ENCODE data around the gene MTHFD1. TPM values are rescaled to one million over a fixed set of nuclear protein-coding genes. Genes with fewer than 3 reads are reported as not detected.

MTHFD1 gene
- total RNA-seq, 6 donors from 2014 or later = 16.8 to 59.8 (median 29.6) TPM

GRCh38 chr14:64450255-64450654, 62.1 kb downstream of the MTHFD1 start:
- H3K36me3 ChIP-seq = peaks cover 3 to 69% (median 24%) of the 10 kb centered on the region in 4 donors
- whole genome bisulfite sequencing, 2 donors = 85 to 87% methylated on average over 2 of the region's 2 CpGs

GRCh38 chr14:64454671-64455070, 66.5 kb downstream of the MTHFD1 start:
- 95 to 98% methylated on average over 10 of the region's 10 CpGs for WGBS, 2 donors
- H3K27ac ChIP-seq = no peak overlapping the region
- no peak for TF ChIP-seq CTCF (IDR thresholded peaks at IDR 0.05)
- TF ChIP-seq POLR2AphosphoS5 (IDR thresholded peaks at IDR 0.05) = no peak
- no peak for TF ChIP-seq EP300 (IDR thresholded peaks at IDR 0.05)
- DNase-seq (no peak), ATAC-seq (ENCODE audit: low FRiP score in 2 of 2) (no peak)
- peaks cover 3 to 62% (median 14%) of the 10 kb centered on the region in 4 donors for H3K36me3 ChIP-seq
- H3K9me3 ChIP-seq = no peaks in the 10 kb centered on the region
- H3K27me3 ChIP-seq = no peaks in the 10 kb centered on the region
- no peak overlapping the region for H3K4me3 ChIP-seq
- H3K4me1 ChIP-seq = peaks cover 0 to 3% (median 0%) of the 10 kb centered on the region in 4 donors

More at GRCh38 chr14:64450255-64450654, 62.1 kb downstream of the MTHFD1 start:
- DNase-seq = no peak
- H3K4me3 ChIP-seq = no peak overlapping the region
- ATAC-seq (ENCODE audit: low FRiP score in 2 of 2) = no peak
- H3K9me3 ChIP-seq = no peaks in the 10 kb centered on the region
- no peaks in the 10 kb centered on the region for H3K27me3 ChIP-seq
- no peak overlapping the region for H3K27ac ChIP-seq
- no peak for TF ChIP-seq POLR2A (IDR thresholded peaks at IDR 0.05)
- no peak for TF ChIP-seq CTCF (IDR thresholded peaks at IDR 0.05)
- TF ChIP-seq POLR2AphosphoS5 (IDR thresholded peaks at IDR 0.05) = no peak
- no peaks in the 10 kb centered on the region for H3K4me1 ChIP-seq

- H3K27me3 ChIP-seq = no peaks in the 10 kb centered on the region
- no peak for TF ChIP-seq CTCF (IDR thresholded peaks at IDR 0.05)
- no peak for TF ChIP-seq EP300 (IDR thresholded peaks at IDR 0.05)
- TF ChIP-seq POLR2AphosphoS5 (IDR thresholded peaks at IDR 0.05) = no peak
- TF ChIP-seq POLR2A (IDR thresholded peaks at IDR 0.05) = no peak
- no peak overlapping the region for H3K4me3 ChIP-seq
- no peak overlapping the region for H3K27ac ChIP-seq
- DNase-seq (no peak), ATAC-seq (ENCODE audit: low FRiP score in 2 of 2) (no peak)
- WGBS, 2 donors = 66 to 69% methylated on average over 4 of the region's 4 CpGs
- no peaks in the 10 kb centered on the region for H3K9me3 ChIP-seq
- peaks cover 3 to 18% (median 4%) of the 10 kb centered on the region in 4 donors for H3K36me3 ChIP-seq
- peaks cover 2 to 3% (median 2%) of the 10 kb centered on the region in 4 donors for H3K4me1 ChIP-seq
These were observed 71.4 kb downstream of the MTHFD1 start for GRCh38 chr14:64459405-64460136.

- peaks cover 0 to 11% (median 0%) of the 10 kb centered on the region in 4 donors for H3K27me3 ChIP-seq
- H3K27ac ChIP-seq = no peak overlapping the region
- peaks cover 9 to 17% (median 12%) of the 10 kb centered on the region in 4 donors for H3K4me1 ChIP-seq
- 85 to 87% methylated on average over 3 of the region's 3 CpGs for WGBS, 2 donors
- H3K36me3 ChIP-seq = peaks cover 0 to 4% (median 1%) of the 10 kb centered on the region in 4 donors
- no peak for TF ChIP-seq CTCF (IDR thresholded peaks at IDR 0.05)
- TF ChIP-seq POLR2AphosphoS5 (IDR thresholded peaks at IDR 0.05) = no peak
- no peak for TF ChIP-seq EP300 (IDR thresholded peaks at IDR 0.05)
- no peak for TF ChIP-seq POLR2A (IDR thresholded peaks at IDR 0.05)
- H3K9me3 ChIP-seq = no peaks in the 10 kb centered on the region
- no peak overlapping the region for H3K4me3 ChIP-seq
- DNase-seq = no peak
- no peak for ATAC-seq (ENCODE audit: low FRiP score in 2 of 2)
These were observed 73.1 kb downstream of the MTHFD1 start for GRCh38 chr14:64461221-64461620.

GRCh38 chr14:64463195-64463594, 75.0 kb downstream of the MTHFD1 start:
- H3K4me1 ChIP-seq = peaks cover 9 to 20% (median 13%) of the 10 kb centered on the region in 4 donors
- DNase-seq = no peak
- no peaks in the 10 kb centered on the region for H3K9me3 ChIP-seq
- WGBS, 2 donors = 96 to 97% methylated on average over 2 of the region's 2 CpGs
- no peak overlapping the region for H3K27ac ChIP-seq
- peaks cover 0 to 11% (median 0%) of the 10 kb centered on the region in 4 donors for H3K27me3 ChIP-seq
- no peak for ATAC-seq (ENCODE audit: low FRiP score in 2 of 2)
- peaks cover 0 to 3% (median 1%) of the 10 kb centered on the region in 4 donors for H3K36me3 ChIP-seq
- TF ChIP-seq POLR2A (IDR thresholded peaks at IDR 0.05) (no peak), CTCF (IDR thresholded peaks at IDR 0.05) (no peak), EP300 (IDR thresholded peaks at IDR 0.05) (no peak), POLR2AphosphoS5 (IDR thresholded peaks at IDR 0.05) (no peak)
- no peak overlapping the region for H3K4me3 ChIP-seq
